HCT116 (cell line): Measurements from ENCODE around the gene HASPIN.

Experiments
- CBX3 ChIP-seq: IDR thresholded peaks from 2 replicates; pipeline ENCODE4 v1.6.1; 2012; ENCODE audit warnings: low read depth
- CEBPB ChIP-seq: IDR thresholded peaks from 2 replicates; pipeline ENCODE4 v1.6.1; 2012; ENCODE audit warnings: low read depth
- EZH2 ChIP-seq: fragments of 200-600 bp; sonication (generic); IDR thresholded peaks from 2 replicates; pipeline ENCODE4 v1.6.1; 2017; ENCODE audit warnings: antibody characterized with exemption, mixed run types
- MAX ChIP-seq: IDR thresholded peaks from 2 replicates; pipeline ENCODE4 v1.6.1; 2012
- POLR2A ChIP-seq: IDR thresholded peaks from 2 replicates; pipeline ENCODE4 v1.7.0; 2011; ENCODE audit warnings: borderline replicate concordance; ENCODE audit not compliant: insufficient read depth, insufficient read length; ENCODE audit errors: extremely low read depth
- ZFX ChIP-seq: fragments of 450-650 bp; IDR thresholded peaks from 2 replicates; pipeline ENCODE4 v1.6.1; 2017
- TF ChIP-seq, protein P1 (sequence below), 3 experiments: fragments of 200-600 bp in 1 of 3; sonication (generic) in 1 of 3; IDR thresholded peaks in 2 of 3; conservative IDR thresholded peaks in 1 of 3; 2 replicates each; pipeline ENCODE4 v1.5.1; 2012 to 2017; ENCODE audit warnings: low read depth in 2 of 3, low read length in 2 of 3, antibody characterized with exemption in 1 of 3, borderline replicate concordance in 1 of 3, control low read depth in 1 of 3, mild to moderate bottlenecking in 1 of 3, mixed read lengths in 1 of 3, mixed run types in 1 of 3, moderate library complexity in 1 of 3; ENCODE audit not compliant: insufficient read depth in 1 of 3

- TF ChIP-seq EZH2: no peak
- TF ChIP-seq, protein P1, sequence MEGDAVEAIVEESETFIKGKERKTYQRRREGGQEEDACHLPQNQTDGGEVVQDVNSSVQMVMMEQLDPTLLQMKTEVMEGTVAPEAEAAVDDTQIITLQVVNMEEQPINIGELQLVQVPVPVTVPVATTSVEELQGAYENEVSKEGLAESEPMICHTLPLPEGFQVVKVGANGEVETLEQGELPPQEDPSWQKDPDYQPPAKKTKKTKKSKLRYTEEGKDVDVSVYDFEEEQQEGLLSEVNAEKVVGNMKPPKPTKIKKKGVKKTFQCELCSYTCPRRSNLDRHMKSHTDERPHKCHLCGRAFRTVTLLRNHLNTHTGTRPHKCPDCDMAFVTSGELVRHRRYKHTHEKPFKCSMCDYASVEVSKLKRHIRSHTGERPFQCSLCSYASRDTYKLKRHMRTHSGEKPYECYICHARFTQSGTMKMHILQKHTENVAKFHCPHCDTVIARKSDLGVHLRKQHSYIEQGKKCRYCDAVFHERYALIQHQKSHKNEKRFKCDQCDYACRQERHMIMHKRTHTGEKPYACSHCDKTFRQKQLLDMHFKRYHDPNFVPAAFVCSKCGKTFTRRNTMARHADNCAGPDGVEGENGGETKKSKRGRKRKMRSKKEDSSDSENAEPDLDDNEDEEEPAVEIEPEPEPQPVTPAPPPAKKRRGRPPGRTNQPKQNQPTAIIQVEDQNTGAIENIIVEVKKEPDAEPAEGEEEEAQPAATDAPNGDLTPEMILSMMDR (IDR thresholded peaks at IDR 0.05 in 2 of 3, conservative IDR thresholded peaks at IDR 0.05 in 1 of 3; ENCODE audit: borderline replicate concordance in 1 of 3, insufficient read depth in 1 of 3, low read depth in 2 of 3, low read length in 2 of 3): no peak
- no peak for TF ChIP-seq CEBPB
- TF ChIP-seq POLR2A: no peak
- no peak for TF ChIP-seq MAX
- no peak for TF ChIP-seq CBX3
- no peak for TF ChIP-seq ZFX
Observed at GRCh38 chr17:3681057-3681456, 42.6 kb upstream of the HASPIN start.
